SU-DHL-6 (cell line): ENCODE measurements around the gene MRPL21.

Experiments used
- H2AFZ ChIP-seq: fragments of 200-600 bp; sonication (generic); 2 replicates; pipeline ENCODE4 v1.6.1; 2014; ENCODE audit warnings: low read depth, mild to moderate bottlenecking, moderate library complexity, mixed read lengths, antibody characterized with exemption, low read length; ENCODE audit not compliant: severe bottlenecking
- H3F3A ChIP-seq: fragments of 200-600 bp; shearing (Covaris generic); 2 replicates; pipeline ENCODE4 v1.6.0; 2016; ENCODE audit warnings: antibody characterized with exemption, mild to moderate bottlenecking; ENCODE audit not compliant: insufficient read depth
- H3K27ac ChIP-seq: fragments of 200-600 bp; sonication (generic); 2 replicates; pipeline ENCODE4 v1.5.1; 2016; ENCODE audit warnings: low read depth, mild to moderate bottlenecking, low read length, moderate library complexity, mixed read lengths
- H3K27me3 ChIP-seq: fragments of 200-600 bp; sonication (generic), shearing (Covaris generic); 2 replicates; pipeline ENCODE4 v1.6.0; 2014; ENCODE audit warnings: mild to moderate bottlenecking, low read length
- H3K36me3 ChIP-seq: fragments of 200-600 bp; sonication (generic); 2 replicates; pipeline ENCODE4 v1.6.1; 2014; ENCODE audit warnings: mild to moderate bottlenecking, low read length, mixed read lengths
- H3K4me2 ChIP-seq: fragments of 300-600, 200-600 bp; shearing (Covaris generic), sonication (generic); 2 replicates; pipeline ENCODE4 v1.6.0; 2014; ENCODE audit warnings: low read length, low read depth, mild to moderate bottlenecking; ENCODE audit not compliant: poor library complexity, severe bottlenecking
- H3K4me3 ChIP-seq: fragments of 200-600 bp; sonication (generic); 2 replicates; pipeline ENCODE4 v1.5.1; 2014; ENCODE audit warnings: antibody characterized with exemption, low read length, mild to moderate bottlenecking, mixed read lengths; ENCODE audit not compliant: insufficient read depth, poor library complexity, severe bottlenecking
- H3K79me2 ChIP-seq: fragments of 200-600 bp; sonication (generic); 2 replicates; pipeline ENCODE4 v1.6.1; 2014; ENCODE audit warnings: mild to moderate bottlenecking, low read length, moderate library complexity; ENCODE audit not compliant: insufficient read depth
- H3K9ac ChIP-seq: fragments of 200-600 bp; sonication (generic); 2 replicates; pipeline ENCODE4 v1.7.0; 2014; ENCODE audit warnings: mild to moderate bottlenecking, low read length
- H3K9me2 ChIP-seq: fragments of 200-600 bp; sonication (generic); replicated peaks from 2 replicates; pipeline ENCODE4 v1.6.1; 2014; ENCODE audit warnings: low read length; ENCODE audit not compliant: insufficient read depth
- H3K9me3 ChIP-seq: fragments of 200-600 bp; sonication (generic); 2 replicates; pipeline ENCODE4 v1.6.1; 2014; ENCODE audit warnings: low read length, mixed read lengths; ENCODE audit not compliant: insufficient read depth
- H4K20me1 ChIP-seq: fragments of 200-600 bp; sonication (generic); 2 replicates; pipeline ENCODE4 v1.6.1; 2014; ENCODE audit warnings: low read depth, mild to moderate bottlenecking, antibody characterized with exemption, low read length, moderate library complexity, mixed read lengths
- CTCF ChIP-seq: fragments of 200-600 bp; sonication (generic); IDR thresholded peaks from one replicate; pipeline ENCODE4 v1.5.1; 2017; ENCODE audit warnings: antibody characterized with exemption, mild to moderate bottlenecking, low read length, moderate library complexity; ENCODE audit not compliant: insufficient read depth, poor library complexity, severe bottlenecking
- EZH2phosphoT487 ChIP-seq: fragments of 200-600 bp; sonication (generic), shearing (Covaris generic); conservative IDR thresholded peaks from 2 replicates; pipeline ENCODE4 v1.6.1; 2018; ENCODE audit warnings: mild to moderate bottlenecking, antibody characterized with exemption, low read length, moderate library complexity, mixed read lengths

Gene MRPL21

GRCh38 chr11:68934666-68935065, 31.0 kb upstream of the MRPL21 start:
- Histone ChIP-seq H4K20me1 (no peaks in the 10 kb centered on the region), H3K4me3 (no peak overlapping the region), H3K79me2 (no peaks in the 10 kb centered on the region)

GRCh38 chr11:68934321-68934645, 30.7 kb upstream of the MRPL21 start:
- no peak overlapping the region for H2AFZ ChIP-seq
- no peaks in the 10 kb centered on the region for H3K79me2 ChIP-seq
- no peaks in the 10 kb centered on the region for H4K20me1 ChIP-seq
- TF ChIP-seq EZH2phosphoT487 (no peak), CTCF (no peak)
- no peaks in the 10 kb centered on the region for H3F3A ChIP-seq
- H3K9ac ChIP-seq = no peak overlapping the region
- H3K27me3 ChIP-seq = no peaks in the 10 kb centered on the region
- no peaks in the 10 kb centered on the region for H3K9me3 ChIP-seq
- no peak overlapping the region for H3K4me3 ChIP-seq
- H3K4me2 ChIP-seq = no peak overlapping the region
- H3K9me2 ChIP-seq = no peaks in the 10 kb centered on the region
- no peak overlapping the region for H3K27ac ChIP-seq
- H3K36me3 ChIP-seq = no peaks in the 10 kb centered on the region

More at GRCh38 chr11:68934666-68935065, 31.0 kb upstream of the MRPL21 start:
- Histone ChIP-seq H2AFZ (no peak overlapping the region), H3K27ac (no peak overlapping the region), H3K9me2 (no peaks in the 10 kb centered on the region), H3K36me3 (no peaks in the 10 kb centered on the region), H3F3A (no peaks in the 10 kb centered on the region), H3K4me2 (no peak overlapping the region), H3K9ac (no peak overlapping the region), H3K27me3 (no peaks in the 10 kb centered on the region), H3K9me3 (no peaks in the 10 kb centered on the region)
- TF ChIP-seq CTCF (no peak), EZH2phosphoT487 (no peak)

- no peak overlapping the region for H2AFZ ChIP-seq
- no peaks in the 10 kb centered on the region for H3K9me3 ChIP-seq
- no peak overlapping the region for H3K27ac ChIP-seq
- H4K20me1 ChIP-seq = no peaks in the 10 kb centered on the region
- no peak overlapping the region for H3K9ac ChIP-seq
- TF ChIP-seq EZH2phosphoT487 (no peak), CTCF (no peak)
- H3K36me3 ChIP-seq = no peaks in the 10 kb centered on the region
- H3K9me2 ChIP-seq = no peaks in the 10 kb centered on the region
- H3K79me2 ChIP-seq = no peaks in the 10 kb centered on the region
- no peaks in the 10 kb centered on the region for H3F3A ChIP-seq
- no peak overlapping the region for H3K4me2 ChIP-seq
- H3K4me3 ChIP-seq = no peak overlapping the region
- no peaks in the 10 kb centered on the region for H3K27me3 ChIP-seq
Measured at GRCh38 chr11:68933605-68934320, 30.1 kb upstream of the MRPL21 start.
